Measurements from ENCODE around the gene RWDD1.

The RWDD1 gene

GRCh38 chr6:116575227-116575626 lies 3.9 kb downstream of the RWDD1 start:
- peaks cover 22 to 25% of the 10 kb centered on the region in 2 experiments for H3K4me1 ChIP-seq (ENCODE audit: control insufficient read depth in 1 of 2, insufficient read depth in 1 of 2, low read depth in 1 of 2, low read length in 1 of 2)
- no peak for TF ChIP-seq CTCF (IDR thresholded peaks at IDR 0.05)
- no peaks in the 10 kb centered on the region for H3K36me3 ChIP-seq
- no peak overlapping the region for H3K27ac ChIP-seq
- H3K9me3 ChIP-seq, result no peaks in the 10 kb centered on the region
- H3K4me3 ChIP-seq (ENCODE audit: low read depth in 1 of 2, low read length in 1 of 2), result no peak overlapping the region
- no peaks in the 10 kb centered on the region for H3K27me3 ChIP-seq

GRCh38 chr6:116577486-116577885 lies 6.2 kb downstream of the RWDD1 start:
- Histone ChIP-seq H3K4me3 (ENCODE audit: low read depth in 1 of 2, low read length in 1 of 2) (no peak overlapping the region), H3K27ac (no peak overlapping the region), H3K27me3 (no peaks in the 10 kb centered on the region), H3K4me1 (ENCODE audit: control insufficient read depth in 1 of 2, insufficient read depth in 1 of 2, low read depth in 1 of 2, low read length in 1 of 2) (peaks cover 6 to 8% of the 10 kb centered on the region in 2 experiments), H3K9me3 (no peaks in the 10 kb centered on the region), H3K36me3 (peaks cover 10% of the 10 kb centered on the region)
- TF ChIP-seq CTCF (IDR thresholded peaks at IDR 0.05), result no peak

- no peak for TF ChIP-seq CTCF (IDR thresholded peaks at IDR 0.05)
- Histone ChIP-seq H3K27me3 (no peaks in the 10 kb centered on the region), H3K4me3 (ENCODE audit: low read depth in 1 of 2, low read length in 1 of 2) (no peak overlapping the region), H3K36me3 (peaks cover 15% of the 10 kb centered on the region), H3K4me1 (ENCODE audit: control insufficient read depth in 1 of 2, insufficient read depth in 1 of 2, low read depth in 1 of 2, low read length in 1 of 2) (no peaks in the 10 kb centered on the region), H3K27ac (no peak overlapping the region), H3K9me3 (no peaks in the 10 kb centered on the region)
Measured at GRCh38 chr6:116578335-116578734, 7.0 kb downstream of the RWDD1 start.

GRCh38 chr6:116579143-116579542 lies 7.8 kb downstream of the RWDD1 start:
- no peaks in the 10 kb centered on the region for H3K27me3 ChIP-seq
- no peak overlapping the region for H3K27ac ChIP-seq
- TF ChIP-seq CTCF (IDR thresholded peaks at IDR 0.05), result no peak
- no peak overlapping the region for H3K4me3 ChIP-seq (ENCODE audit: low read depth in 1 of 2, low read length in 1 of 2)
- no peaks in the 10 kb centered on the region for H3K4me1 ChIP-seq (ENCODE audit: control insufficient read depth in 1 of 2, insufficient read depth in 1 of 2, low read depth in 1 of 2, low read length in 1 of 2)
- no peaks in the 10 kb centered on the region for H3K9me3 ChIP-seq
- H3K36me3 ChIP-seq, result peaks cover 22% of the 10 kb centered on the region

GRCh38 chr6:116580198-116580597 lies 8.9 kb downstream of the RWDD1 start:
- Histone ChIP-seq H3K9me3 (no peaks in the 10 kb centered on the region), H3K36me3 (peaks cover 32% of the 10 kb centered on the region), H3K27ac (no peak overlapping the region)

More at GRCh38 chr6:116580198-116580597, 8.9 kb downstream of the RWDD1 start:
- H3K27me3 ChIP-seq, result no peaks in the 10 kb centered on the region
- no peak for TF ChIP-seq CTCF (IDR thresholded peaks at IDR 0.05)
- no peaks in the 10 kb centered on the region for H3K4me1 ChIP-seq (ENCODE audit: control insufficient read depth in 1 of 2, insufficient read depth in 1 of 2, low read depth in 1 of 2, low read length in 1 of 2)
- no peak overlapping the region for H3K4me3 ChIP-seq (ENCODE audit: low read depth in 1 of 2, low read length in 1 of 2)

All from neutrophil (primary cell).